ENCODE results near the gene KCNMA1.

DNA sequence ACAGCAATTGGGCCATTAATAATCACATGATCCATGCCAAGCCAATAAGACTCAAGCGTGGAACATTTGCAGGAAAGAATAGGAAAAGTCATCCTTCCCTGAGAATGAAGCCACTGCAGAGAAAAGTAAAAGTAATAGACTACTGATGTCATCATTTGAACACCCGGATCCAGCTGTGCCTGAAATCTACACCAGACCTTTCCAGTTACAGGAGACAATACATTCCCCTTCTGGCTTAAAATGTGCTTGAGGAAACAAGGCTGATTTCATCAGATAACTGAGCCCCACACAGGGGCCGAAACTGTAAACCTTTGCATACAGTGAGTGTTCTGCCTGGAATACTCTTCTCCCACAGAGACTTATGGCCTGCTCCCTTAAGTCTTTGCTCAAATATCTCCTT is 232.8 kb downstream of the KCNMA1 start:
- TF ChIP-seq ZFX (IDR thresholded peaks at IDR 0.05; ENCODE audit: borderline replicate concordance), result no peak
- TF ChIP-seq, protein P1, sequence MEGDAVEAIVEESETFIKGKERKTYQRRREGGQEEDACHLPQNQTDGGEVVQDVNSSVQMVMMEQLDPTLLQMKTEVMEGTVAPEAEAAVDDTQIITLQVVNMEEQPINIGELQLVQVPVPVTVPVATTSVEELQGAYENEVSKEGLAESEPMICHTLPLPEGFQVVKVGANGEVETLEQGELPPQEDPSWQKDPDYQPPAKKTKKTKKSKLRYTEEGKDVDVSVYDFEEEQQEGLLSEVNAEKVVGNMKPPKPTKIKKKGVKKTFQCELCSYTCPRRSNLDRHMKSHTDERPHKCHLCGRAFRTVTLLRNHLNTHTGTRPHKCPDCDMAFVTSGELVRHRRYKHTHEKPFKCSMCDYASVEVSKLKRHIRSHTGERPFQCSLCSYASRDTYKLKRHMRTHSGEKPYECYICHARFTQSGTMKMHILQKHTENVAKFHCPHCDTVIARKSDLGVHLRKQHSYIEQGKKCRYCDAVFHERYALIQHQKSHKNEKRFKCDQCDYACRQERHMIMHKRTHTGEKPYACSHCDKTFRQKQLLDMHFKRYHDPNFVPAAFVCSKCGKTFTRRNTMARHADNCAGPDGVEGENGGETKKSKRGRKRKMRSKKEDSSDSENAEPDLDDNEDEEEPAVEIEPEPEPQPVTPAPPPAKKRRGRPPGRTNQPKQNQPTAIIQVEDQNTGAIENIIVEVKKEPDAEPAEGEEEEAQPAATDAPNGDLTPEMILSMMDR (IDR thresholded peaks at IDR 0.05), result no peak

Data from 22Rv1 (cell line).